ENCODE measurements around the gene TNFSF15. TPM values are rescaled to one million over a fixed set of nuclear protein-coding genes. Genes with fewer than 3 reads are reported as not detected.

Gene TNFSF15
- total RNA-seq, 5 donors from 2014 or later (not counting 1 experiment from before 2014, with no cell fraction given) = 0.07 TPM; not detected in 4

DNA sequence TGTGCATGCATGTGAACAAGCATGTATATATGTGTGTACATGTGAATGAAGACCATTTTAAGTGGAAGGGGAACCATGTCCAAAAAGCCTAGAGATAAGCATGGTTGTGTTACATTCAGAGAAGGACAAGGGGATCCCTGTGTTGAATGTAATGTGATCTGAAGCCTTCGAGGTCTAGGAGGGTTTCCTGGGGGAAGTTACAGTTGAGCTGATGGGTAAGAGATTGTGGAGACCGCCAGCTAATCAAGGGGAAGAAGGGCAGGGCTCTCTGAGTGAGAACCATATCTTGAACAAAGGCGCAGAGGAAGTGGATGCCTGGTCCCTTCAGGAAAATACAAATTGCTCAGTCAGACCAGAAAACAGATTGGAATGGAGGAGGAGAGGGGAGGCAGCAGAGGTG is 45.5 kb upstream of the TNFSF15 start:
- no peak overlapping the region for H3K4me3 ChIP-seq (ENCODE audit: control insufficient read depth in 1 of 2, extremely low read depth in 1 of 2, low read length in 1 of 2)
- CTCF ChIA-PET = no interaction called here
- ATAC-seq (replicated peaks in 1 of 4) = no peak
- no peaks in the 10 kb centered on the region for H3K27me3 ChIP-seq (replicated peaks in 1 of 2; ENCODE audit: control insufficient read depth in 2 of 2, extremely low read depth in 1 of 2, insufficient read depth in 2 of 2, low read length in 1 of 2)
- 70% methylated on average over 3 of the region's 3 CpGs for WGBS (ENCODE audit: insufficient coverage)
- Mint-ChIP-seq H3K27me3 (no peaks in the 10 kb centered on the region), H3K36me3 (no peaks in the 10 kb centered on the region), H3K4me3 (no peak overlapping the region), H3K27ac (no peak overlapping the region), H3K4me1 (peaks cover 5 to 11% (median 9%) of the 10 kb centered on the region in 3 donors), H3K9me3 (no peaks in the 10 kb centered on the region)
- POLR2A ChIA-PET = no interaction called here
- no peaks in the 10 kb centered on the region for H3K36me3 ChIP-seq (ENCODE audit: control insufficient read depth in 2 of 2, extremely low read depth in 1 of 2, insufficient read depth in 1 of 2, low read length in 1 of 2)
- no peaks in the 10 kb centered on the region for H3K9me3 ChIP-seq
- H3K4me1 ChIP-seq (ENCODE audit: control insufficient read depth in 1 of 2, extremely low read depth in 1 of 2, insufficient read depth in 2 of 2, low read length in 2 of 2) = no peaks in the 10 kb centered on the region
- no peak for DNase-seq
- H3K27ac ChIP-seq (ENCODE audit: low read length) = no peak overlapping the region

- DNase-seq (no peak), ATAC-seq (replicated peaks in 1 of 4) (no peak)
- ChIA-PET CTCF (no interaction called here), POLR2A (no interaction called here)
- H3K27ac Mint-ChIP-seq = no peak overlapping the region
- no peaks in the 10 kb centered on the region for H3K36me3 Mint-ChIP-seq
- Histone ChIP-seq H3K9me3 (no peaks in the 10 kb centered on the region), H3K36me3 (ENCODE audit: control insufficient read depth in 2 of 2, extremely low read depth in 1 of 2, insufficient read depth in 1 of 2, low read length in 1 of 2) (no peaks in the 10 kb centered on the region), H3K27me3 (replicated peaks in 1 of 2; ENCODE audit: control insufficient read depth in 2 of 2, extremely low read depth in 1 of 2, insufficient read depth in 2 of 2, low read length in 1 of 2) (no peaks in the 10 kb centered on the region), H3K27ac (ENCODE audit: low read length) (no peak overlapping the region), H3K4me3 (ENCODE audit: control insufficient read depth in 1 of 2, extremely low read depth in 1 of 2, low read length in 1 of 2) (no peak overlapping the region), H3K4me1 (ENCODE audit: control insufficient read depth in 1 of 2, extremely low read depth in 1 of 2, insufficient read depth in 2 of 2, low read length in 2 of 2) (no peaks in the 10 kb centered on the region)
- H3K4me3 Mint-ChIP-seq = no peak overlapping the region
- peaks cover 5 to 11% (median 9%) of the 10 kb centered on the region in 3 donors for H3K4me1 Mint-ChIP-seq
- H3K9me3 Mint-ChIP-seq = no peaks in the 10 kb centered on the region
- 92% methylated on average over 2 of the region's 2 CpGs for WGBS (ENCODE audit: insufficient coverage)
- no peaks in the 10 kb centered on the region for H3K27me3 Mint-ChIP-seq
Measured at GRCh38 chr9:114850871-114851270, 45.0 kb upstream of the TNFSF15 start.

GRCh38 chr9:114849450-114849849 is 43.6 kb upstream of the TNFSF15 start:
- ChIA-PET CTCF (no interaction called here), POLR2A (no interaction called here)
- no peak overlapping the region for H3K27ac ChIP-seq (ENCODE audit: low read length)

DNA sequence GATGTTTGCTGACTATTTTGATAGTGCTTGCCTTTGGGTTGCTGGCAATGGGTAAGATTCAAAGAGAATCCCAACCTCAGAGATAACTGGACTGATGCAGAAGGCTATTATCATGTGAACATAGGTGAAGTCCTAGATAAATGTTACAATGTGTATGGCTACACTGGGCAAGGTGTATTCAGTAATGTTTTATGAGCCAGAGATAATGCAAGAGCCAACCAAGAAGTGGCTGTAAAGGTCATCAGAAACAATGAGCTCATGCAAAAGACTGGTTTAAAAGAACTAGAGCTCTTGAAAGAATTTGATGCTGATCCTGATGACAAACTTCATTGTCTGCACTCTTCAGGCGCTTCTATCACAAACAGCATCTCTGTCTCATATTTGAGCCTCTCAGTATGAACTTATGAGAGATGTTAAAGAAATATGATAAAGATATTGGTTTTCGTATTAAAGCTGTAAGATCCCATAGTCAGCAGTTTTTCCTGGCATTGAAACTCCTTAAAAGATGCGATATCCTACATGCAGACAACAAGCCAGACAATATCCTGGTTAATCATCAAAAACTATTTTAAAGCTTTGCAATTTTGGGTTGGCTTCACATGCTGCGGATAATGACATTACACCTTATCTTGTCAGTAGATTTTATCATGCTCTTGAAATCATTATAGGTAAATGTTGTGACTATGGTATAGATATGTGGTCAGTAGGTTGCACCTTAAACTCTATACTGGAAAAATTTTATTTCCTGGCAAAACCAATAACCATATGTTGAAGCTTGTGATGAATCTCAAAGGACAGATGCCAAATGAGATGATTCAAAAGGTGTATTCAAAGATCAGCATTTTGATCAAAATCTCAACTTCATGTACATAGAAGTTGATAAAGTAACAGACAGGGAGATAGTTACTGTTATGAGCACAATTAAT is 41.9 kb upstream of the TNFSF15 start:
- POLR2A ChIA-PET = no interaction called here
- Mint-ChIP-seq H3K4me3 (no peak overlapping the region), H3K4me1 (peaks cover 7 to 11% (median 11%) of the 10 kb centered on the region in 3 donors), H3K36me3 (no peaks in the 10 kb centered on the region), H3K27ac (no peak overlapping the region), H3K9me3 (no peaks in the 10 kb centered on the region), H3K27me3 (no peaks in the 10 kb centered on the region)
- no peak for ATAC-seq (replicated peaks in 1 of 4)
- WGBS (ENCODE audit: insufficient coverage) = no CpG with 5 or more reads among the region's 4 CpGs
- H3K27me3 ChIP-seq (replicated peaks in 1 of 2; ENCODE audit: control insufficient read depth in 2 of 2, extremely low read depth in 1 of 2, insufficient read depth in 2 of 2, low read length in 1 of 2) = no peaks in the 10 kb centered on the region
- no peak overlapping the region for H3K27ac ChIP-seq (ENCODE audit: low read length)
- CTCF ChIA-PET = interaction anchor here (0.6 to 1.2 kb wide), 3 partner anchors 59 to 180 kb away, joined by 3 to 5 read pairs (median 3); no protein-coding TSS in a partner anchor
- no peak overlapping the region for H3K4me3 ChIP-seq (ENCODE audit: control insufficient read depth in 1 of 2, extremely low read depth in 1 of 2, low read length in 1 of 2)
- DNase-seq = no peak
- no peaks in the 10 kb centered on the region for H3K9me3 ChIP-seq
- no peaks in the 10 kb centered on the region for H3K4me1 ChIP-seq (ENCODE audit: control insufficient read depth in 1 of 2, extremely low read depth in 1 of 2, insufficient read depth in 2 of 2, low read length in 2 of 2)
- H3K36me3 ChIP-seq (ENCODE audit: control insufficient read depth in 2 of 2, extremely low read depth in 1 of 2, insufficient read depth in 1 of 2, low read length in 1 of 2) = no peaks in the 10 kb centered on the region

More at GRCh38 chr9:114849450-114849849, 43.6 kb upstream of the TNFSF15 start:
- Histone ChIP-seq H3K4me1 (ENCODE audit: control insufficient read depth in 1 of 2, extremely low read depth in 1 of 2, insufficient read depth in 2 of 2, low read length in 2 of 2) (no peaks in the 10 kb centered on the region), H3K9me3 (no peaks in the 10 kb centered on the region), H3K27me3 (replicated peaks in 1 of 2; ENCODE audit: control insufficient read depth in 2 of 2, extremely low read depth in 1 of 2, insufficient read depth in 2 of 2, low read length in 1 of 2) (no peaks in the 10 kb centered on the region), H3K4me3 (ENCODE audit: control insufficient read depth in 1 of 2, extremely low read depth in 1 of 2, low read length in 1 of 2) (no peak overlapping the region), H3K36me3 (ENCODE audit: control insufficient read depth in 2 of 2, extremely low read depth in 1 of 2, insufficient read depth in 1 of 2, low read length in 1 of 2) (no peaks in the 10 kb centered on the region)
- WGBS (ENCODE audit: insufficient coverage) = no CpG with 5 or more reads among the region's 2 CpGs
- ATAC-seq (replicated peaks in 1 of 4) = no peak
- Mint-ChIP-seq H3K9me3 (no peaks in the 10 kb centered on the region), H3K36me3 (no peaks in the 10 kb centered on the region), H3K27ac (peak overlapping the region in 1 of 2 donors; percentile 11), H3K4me3 (no peak overlapping the region), H3K4me1 (peaks cover 5 to 11% (median 9%) of the 10 kb centered on the region in 3 donors), H3K27me3 (no peaks in the 10 kb centered on the region)
- no peak for DNase-seq

- no peak overlapping the region for H3K27ac Mint-ChIP-seq
- CTCF ChIA-PET = interaction anchor here in 1 of 2 donors (0.7 kb wide), 1 partner anchor 194 kb away, joined by 3 read pairs; no protein-coding TSS in a partner anchor
- no CpG with 5 or more reads among the region's 5 CpGs for WGBS (ENCODE audit: insufficient coverage)
- Histone ChIP-seq H3K27me3 (replicated peaks in 1 of 2; ENCODE audit: control insufficient read depth in 2 of 2, extremely low read depth in 1 of 2, insufficient read depth in 2 of 2, low read length in 1 of 2) (no peaks in the 10 kb centered on the region), H3K27ac (ENCODE audit: low read length) (no peak overlapping the region), H3K36me3 (ENCODE audit: control insufficient read depth in 2 of 2, extremely low read depth in 1 of 2, insufficient read depth in 1 of 2, low read length in 1 of 2) (no peaks in the 10 kb centered on the region), H3K4me3 (ENCODE audit: control insufficient read depth in 1 of 2, extremely low read depth in 1 of 2, low read length in 1 of 2) (no peak overlapping the region), H3K9me3 (no peaks in the 10 kb centered on the region), H3K4me1 (ENCODE audit: control insufficient read depth in 1 of 2, extremely low read depth in 1 of 2, insufficient read depth in 2 of 2, low read length in 2 of 2) (no peaks in the 10 kb centered on the region)
- H3K36me3 Mint-ChIP-seq = no peaks in the 10 kb centered on the region
- DNase-seq (no peak), ATAC-seq (replicated peaks in 1 of 4) (no peak)
- H3K4me3 Mint-ChIP-seq = no peak overlapping the region
- no peaks in the 10 kb centered on the region for H3K27me3 Mint-ChIP-seq
- H3K4me1 Mint-ChIP-seq = peaks cover 0 to 2% (median 2%) of the 10 kb centered on the region in 3 donors
- H3K9me3 Mint-ChIP-seq = no peaks in the 10 kb centered on the region
- POLR2A ChIA-PET = no interaction called here
Measured at GRCh38 chr9:114845373-114845772, 39.5 kb upstream of the TNFSF15 start.

DNA sequence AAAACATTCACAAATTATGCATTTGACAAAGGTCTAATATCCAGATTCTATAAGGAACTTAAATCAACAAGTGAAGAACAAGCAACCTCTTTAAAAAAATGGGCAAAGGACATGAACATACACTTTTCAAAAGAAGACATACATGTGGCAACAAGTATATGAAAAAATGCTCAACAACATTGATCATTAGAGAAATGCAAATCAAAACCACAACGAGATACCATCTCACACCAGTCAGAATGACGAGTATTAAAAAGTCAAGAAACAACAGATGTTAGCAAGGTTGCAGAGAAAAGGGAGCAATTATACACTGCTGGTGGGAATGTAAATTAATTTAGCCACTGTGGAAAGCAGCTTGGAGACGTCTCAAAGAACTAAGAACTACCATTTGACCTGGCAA is 38.9 kb upstream of the TNFSF15 start:
- H3K4me3 Mint-ChIP-seq = no peak overlapping the region
- no peaks in the 10 kb centered on the region for H3K9me3 Mint-ChIP-seq
- peaks cover 0 to 2% (median 2%) of the 10 kb centered on the region in 3 donors for H3K4me1 Mint-ChIP-seq
- ChIA-PET POLR2A (interaction anchor here in 1 of 2 donors (0.6 kb wide), 1 partner anchor 20 kb away, joined by 3 read pairs; no protein-coding TSS in a partner anchor), CTCF (interaction anchor here in 1 of 2 donors (0.7 kb wide), 1 partner anchor 194 kb away, joined by 3 read pairs; no protein-coding TSS in a partner anchor)
- Histone ChIP-seq H3K4me1 (ENCODE audit: control insufficient read depth in 1 of 2, extremely low read depth in 1 of 2, insufficient read depth in 2 of 2, low read length in 2 of 2) (no peaks in the 10 kb centered on the region), H3K27ac (ENCODE audit: low read length) (no peak overlapping the region), H3K27me3 (replicated peaks in 1 of 2; ENCODE audit: control insufficient read depth in 2 of 2, extremely low read depth in 1 of 2, insufficient read depth in 2 of 2, low read length in 1 of 2) (no peaks in the 10 kb centered on the region), H3K4me3 (ENCODE audit: control insufficient read depth in 1 of 2, extremely low read depth in 1 of 2, low read length in 1 of 2) (no peak overlapping the region), H3K9me3 (no peaks in the 10 kb centered on the region), H3K36me3 (ENCODE audit: control insufficient read depth in 2 of 2, extremely low read depth in 1 of 2, insufficient read depth in 1 of 2, low read length in 1 of 2) (no peaks in the 10 kb centered on the region)
- no CpG with 5 or more reads among the region's 3 CpGs for WGBS (ENCODE audit: insufficient coverage)
- H3K27me3 Mint-ChIP-seq = peaks cover 0 to 1% of the 10 kb centered on the region in 2 donors
- no peak overlapping the region for H3K27ac Mint-ChIP-seq
- ATAC-seq (replicated peaks in 1 of 4) (no peak), DNase-seq (no peak)
- H3K36me3 Mint-ChIP-seq = no peaks in the 10 kb centered on the region
